SH-SY5Y (cell line): ENCODE results near the gene IGF2R.

Experiments used
- GATA2 ChIP-seq: IDR thresholded peaks from 2 replicates; pipeline ENCODE4 v1.6.1; 2011; ENCODE audit warnings: mild to moderate bottlenecking, low read depth, low read length
- GATA3 ChIP-seq: IDR thresholded peaks from 2 replicates; pipeline ENCODE4 v1.6.1; 2011; ENCODE audit warnings: low read depth, mild to moderate bottlenecking, low read length, moderate library complexity

IGF2R gene

GRCh38 chr6:160048471-160048870 is 79.6 kb downstream of the IGF2R start:
- TF ChIP-seq GATA2 (no peak), GATA3 (no peak)

DNA sequence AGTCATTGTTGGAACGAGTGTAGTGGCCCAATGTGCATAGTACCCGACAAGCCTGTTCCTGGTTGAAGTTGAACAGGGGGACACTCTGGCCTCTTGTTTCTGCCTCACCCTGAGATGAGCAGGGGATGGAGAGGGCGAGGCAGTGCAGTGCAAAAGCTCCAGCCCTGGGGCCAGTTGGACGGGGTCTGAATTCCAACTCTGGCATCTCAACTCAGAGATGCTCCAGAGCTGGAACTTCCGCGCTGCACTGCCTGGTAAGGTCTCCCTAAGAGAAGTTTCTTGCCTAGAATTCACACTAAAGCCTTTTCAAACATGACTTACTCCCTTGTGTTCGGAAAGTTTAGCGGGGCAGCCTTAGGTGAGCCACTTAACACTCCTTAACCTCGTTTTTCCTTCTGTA is 80.5 kb downstream of the IGF2R start:
- no peak for TF ChIP-seq GATA3
- no peak for TF ChIP-seq GATA2

DNA sequence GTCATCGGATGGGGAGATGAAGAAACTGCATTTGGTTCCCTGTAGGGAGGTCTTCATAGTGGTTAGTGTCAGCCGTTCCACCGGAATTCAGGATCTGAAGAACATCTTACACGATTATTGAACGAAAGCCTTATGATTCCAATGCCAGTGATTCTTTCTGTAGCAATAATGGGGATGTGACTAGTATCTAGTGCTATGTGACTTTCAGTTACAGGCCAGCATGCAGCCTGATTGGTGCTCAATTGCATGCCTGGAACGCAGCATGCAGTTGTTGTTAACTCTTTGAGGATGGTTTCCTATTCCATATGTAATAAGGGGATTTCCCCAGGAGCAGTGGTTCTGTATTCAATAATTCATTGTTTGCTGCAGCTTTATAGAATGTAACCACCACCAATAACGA is 81.1 kb downstream of the IGF2R start:
- no peak for TF ChIP-seq GATA3
- TF ChIP-seq GATA2: no peak

- TF ChIP-seq GATA3: no peak
- no peak for TF ChIP-seq GATA2
These were observed 82.5 kb downstream of the IGF2R start for GRCh38 chr6:160051390-160051789.

DNA sequence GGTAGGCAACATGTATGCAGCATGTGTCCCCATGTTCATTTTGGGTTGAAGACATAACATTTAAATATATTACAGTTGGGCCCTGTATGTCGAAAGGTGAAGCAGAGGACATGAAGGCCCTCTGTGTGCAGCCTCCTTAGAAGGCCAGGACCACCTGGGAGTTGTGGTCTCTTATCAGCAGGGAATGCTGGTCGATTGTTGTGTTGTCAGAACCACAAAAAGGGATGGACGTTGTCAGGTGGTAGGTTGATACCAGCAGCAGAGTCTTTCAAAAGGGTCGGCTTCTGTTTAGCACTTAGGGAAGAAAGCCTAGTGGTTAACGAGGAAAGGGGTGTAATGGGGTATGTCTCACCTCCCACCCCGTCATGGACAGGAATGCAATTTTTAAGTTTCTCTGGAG is 85.4 kb downstream of the IGF2R start:
- TF ChIP-seq GATA3 (no peak), GATA2 (no peak)

GRCh38 chr6:160054913-160055312 is 86.0 kb downstream of the IGF2R start:
- no peak for TF ChIP-seq GATA3
- TF ChIP-seq GATA2: no peak

DNA sequence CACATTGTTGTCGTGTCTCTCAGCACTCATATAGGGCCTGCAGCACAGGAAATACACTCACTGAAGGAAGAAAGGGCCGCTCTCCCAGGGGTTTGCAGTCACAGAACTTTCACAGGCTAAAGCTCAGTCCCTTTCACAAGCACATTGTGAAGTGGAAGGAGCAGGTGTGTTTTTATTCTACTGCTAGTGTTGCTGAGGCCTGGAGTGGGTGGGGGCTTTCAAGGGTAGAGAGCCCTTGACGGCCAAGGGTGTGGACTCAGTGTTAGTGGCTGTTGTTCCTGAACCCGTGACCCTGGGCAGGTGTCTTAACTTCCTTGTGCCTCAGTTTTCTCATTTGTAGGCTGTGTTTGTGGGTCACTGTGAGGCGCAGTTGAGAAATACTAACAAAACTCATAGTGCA is 86.5 kb downstream of the IGF2R start:
- no peak for TF ChIP-seq GATA3
- no peak for TF ChIP-seq GATA2

DNA sequence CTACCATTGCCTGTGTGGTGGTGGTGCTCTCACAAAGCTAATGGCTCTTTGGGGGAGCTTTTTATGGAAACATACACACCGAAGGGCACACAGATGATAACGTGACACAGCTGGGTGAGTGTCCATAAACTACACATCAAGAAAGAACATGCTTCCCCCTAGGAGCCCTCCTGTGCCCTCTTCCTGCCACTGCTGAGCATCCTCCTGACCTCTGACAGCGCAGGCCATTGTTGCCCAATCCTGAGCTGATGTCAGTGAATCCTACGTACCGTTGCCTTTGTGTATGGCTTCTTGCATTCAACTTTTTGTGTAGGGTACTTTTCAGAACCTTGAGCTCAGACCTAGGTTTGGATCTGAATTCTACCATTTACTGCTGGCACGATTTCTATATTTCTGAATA is 86.9 kb downstream of the IGF2R start:
- TF ChIP-seq GATA2 (no peak), GATA3 (no peak)

DNA sequence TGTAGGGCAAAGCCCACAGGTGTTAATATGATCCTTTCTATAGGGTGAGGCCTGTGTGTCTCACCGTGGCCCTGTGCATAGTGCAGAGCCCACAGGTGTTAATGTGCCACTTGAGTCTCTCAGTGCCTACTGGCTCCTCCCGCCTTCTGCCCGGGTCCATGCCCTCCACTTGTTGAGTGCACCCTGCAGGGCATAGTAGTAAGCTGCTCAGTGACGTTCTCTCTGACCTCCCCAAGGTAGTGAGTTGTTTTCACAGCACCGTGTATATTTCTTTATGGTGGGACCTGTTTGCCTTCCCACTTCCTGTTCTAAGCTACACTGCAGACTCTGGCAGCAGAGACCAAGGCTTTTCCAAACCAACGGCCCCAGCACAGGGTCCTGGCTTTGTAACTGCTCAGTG is 88.2 kb downstream of the IGF2R start:
- no peak for TF ChIP-seq GATA3
- TF ChIP-seq GATA2: no peak

DNA sequence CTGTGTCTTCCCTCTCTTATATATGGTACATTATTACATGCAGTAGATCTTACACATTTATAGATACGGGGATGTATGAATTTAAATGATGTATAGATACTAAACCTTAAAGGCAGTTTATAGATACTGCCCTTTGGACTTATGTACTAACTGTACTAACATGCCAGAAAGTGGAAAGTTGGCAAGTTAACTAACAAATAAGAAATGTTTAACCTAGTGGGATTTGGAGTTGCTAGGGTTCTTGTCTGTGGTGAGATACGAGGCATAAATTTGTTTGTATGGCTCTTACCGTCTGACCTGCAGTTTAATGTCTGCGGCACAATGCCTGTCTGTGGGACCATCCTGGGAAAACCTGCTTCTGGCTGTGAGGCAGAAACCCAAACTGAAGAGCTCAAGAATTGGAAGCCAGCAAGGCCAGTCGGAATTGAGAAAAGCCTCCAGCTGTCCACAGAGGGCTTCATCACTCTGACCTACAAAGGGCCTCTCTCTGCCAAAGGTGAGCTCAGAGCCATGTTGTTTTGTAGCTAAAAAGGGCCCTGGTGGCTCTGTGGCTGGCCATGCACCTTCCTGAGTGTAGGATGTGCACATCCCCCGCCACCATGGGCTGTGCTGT is 89.8 kb downstream of the IGF2R start:
- TF ChIP-seq GATA2: no peak
- TF ChIP-seq GATA3: no peak

GRCh38 chr6:160060221-160060620 is 91.3 kb downstream of the IGF2R start:
- no peak for TF ChIP-seq GATA3
- TF ChIP-seq GATA2: no peak

DNA sequence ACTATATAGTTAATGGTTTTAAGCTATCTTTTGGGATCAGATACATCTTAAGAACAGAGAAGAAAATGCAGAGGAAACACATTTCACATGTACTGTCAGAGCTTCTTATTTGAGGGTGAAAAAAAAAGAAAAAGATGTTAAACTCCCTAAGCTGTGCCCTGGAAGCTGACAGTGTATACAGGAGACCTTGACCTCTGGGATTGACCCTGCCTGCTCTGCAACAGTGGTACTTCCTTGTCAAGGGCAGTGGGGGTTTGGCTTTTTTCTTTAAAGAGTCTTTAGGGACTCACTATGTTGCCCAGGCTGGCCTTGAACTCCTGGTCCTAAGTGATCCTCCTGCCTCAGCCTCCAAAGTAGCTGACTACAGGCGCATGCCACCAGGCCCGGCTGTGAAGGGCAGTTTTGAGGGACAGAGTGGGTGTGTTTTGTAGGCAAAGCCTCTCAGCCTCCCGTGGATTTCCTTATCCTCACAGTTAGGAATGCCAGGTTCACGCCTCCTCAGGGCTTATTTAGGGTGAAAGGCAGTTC is 92.1 kb downstream of the IGF2R start:
- no peak for TF ChIP-seq GATA3
- no peak for TF ChIP-seq GATA2

GRCh38 chr6:160063771-160064413 is 95.0 kb downstream of the IGF2R start:
- no peak for TF ChIP-seq GATA3
- TF ChIP-seq GATA2: no peak

DNA sequence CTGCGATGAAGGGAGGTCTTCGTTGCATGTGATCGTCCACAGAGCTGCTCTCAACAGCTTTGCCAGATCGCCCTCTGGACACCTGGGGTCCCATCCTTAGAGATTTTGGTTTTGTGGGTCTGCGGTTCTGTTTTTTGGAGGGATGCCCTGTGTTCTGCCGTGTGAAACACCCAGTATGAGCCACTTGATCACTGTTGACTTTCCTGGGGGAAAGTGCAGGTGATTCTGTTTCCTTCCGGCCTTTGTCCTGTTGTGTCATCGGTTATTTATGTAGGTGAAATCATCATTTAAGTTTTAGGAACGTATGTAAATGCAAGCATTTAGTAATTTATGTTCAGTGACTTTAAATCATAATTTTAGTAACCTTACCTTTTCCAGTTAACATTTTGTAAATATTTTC is 96.3 kb downstream of the IGF2R start:
- no peak for TF ChIP-seq GATA3
- no peak for TF ChIP-seq GATA2

- no peak for TF ChIP-seq GATA3
- no peak for TF ChIP-seq GATA2
These were observed 98.7 kb downstream of the IGF2R start for GRCh38 chr6:160067564-160067963.
